HepG2 (cell line): Measurements from ENCODE around the gene FURIN. TPM values are rescaled to one million over a fixed set of nuclear protein-coding genes. Genes with fewer than 3 reads are reported as not detected.

Experiments
- FOXA3 ChIP-seq: IDR thresholded peaks from 2 replicates; pipeline ENCODE4 v1.6.1; 2016; ENCODE audit warnings: missing genetic modification reagents, missing compliant biosample characterization
- KAT8 ChIP-seq: IDR thresholded peaks from 2 replicates; pipeline ENCODE4 v1.6.1; 2016; ENCODE audit warnings: missing genetic modification reagents, missing compliant biosample characterization
- KDM5B ChIP-seq: sonication (generic); formaldehyde crosslinking; IDR thresholded peaks from 2 replicates; pipeline ENCODE4 v1.4.0; 2020; ENCODE audit warnings: missing genetic modification reagents, mild to moderate bottlenecking, borderline replicate concordance
- NR2C2 ChIP-seq: sonication (generic); formaldehyde crosslinking; IDR thresholded peaks from 2 replicates; pipeline ENCODE4 v1.4.0; 2020; ENCODE audit warnings: missing genetic modification reagents, mild to moderate bottlenecking, moderate library complexity, borderline replicate concordance
- POLR2G ChIP-seq: fragments of 200-400 bp; formaldehyde crosslinking; IDR thresholded peaks from 2 replicates; pipeline ENCODE4 v1.6.1; 2018; ENCODE audit warnings: mild to moderate bottlenecking, low read depth, low read length, moderate library complexity
- SMYD3 ChIP-seq: sonication (generic); formaldehyde crosslinking; IDR thresholded peaks from 2 replicates; pipeline ENCODE4 v1.8.1; 2023; ENCODE audit warnings: mild to moderate bottlenecking, missing genetic modification reagents
- SRSF4 ChIP-seq: fragments of 200-400 bp; formaldehyde crosslinking; IDR thresholded peaks from one replicate; pipeline ENCODE4 v1.6.1; 2018; ENCODE audit warnings: mild to moderate bottlenecking, low read depth, low read length, moderate library complexity; ENCODE audit not compliant: poor library complexity, severe bottlenecking
- THAP11 ChIP-seq: IDR thresholded peaks from 2 replicates; pipeline ENCODE4 v1.6.1; 2016; ENCODE audit warnings: missing biosample characterization, missing genetic modification reagents
- polyA plus RNA-seq, 8 experiments: library from polyadenylated mRNA; depleted of rRNA in 3 of 8; stranded (reverse) in 7 of 8; unstranded in 1 of 8; fragments of >200 nt; fragmentation: Illumina TruSeq in 4 of 8; extraction: Trizol in 4 of 8; gene quantifications; 2 replicates each; pipeline versions ENCODE4 v1.2.1 to v1.2.3, GENCODE V29; 2011 to 2016; ENCODE audit warnings: low read depth in 4 of 8, missing spikeins in 1 of 8, mixed read lengths in 1 of 8; ENCODE audit not compliant: insufficient read depth in 1 of 8
- total RNA-seq, 5 experiments: library from RNA; depleted of rRNA; stranded (reverse); fragments of >200 nt; fragmentation: Illumina TruSeq; extraction: Trizol; gene quantifications; 2 replicates each; pipeline ENCODE4 v1.2.3, GENCODE V29; 2016; ENCODE audit warnings: low read depth in 1 of 5
- TF ChIP-seq, protein P1 (sequence below): sonication (generic); formaldehyde crosslinking; IDR thresholded peaks from 2 replicates; pipeline ENCODE4 v1.5.1; 2020; ENCODE audit warnings: mild to moderate bottlenecking, moderate library complexity, missing genetic modification reagents
- TF ChIP-seq, protein P2 (sequence below): sonication (generic); formaldehyde crosslinking; IDR thresholded peaks from 2 replicates; pipeline ENCODE4 v1.9.0; 2021; ENCODE audit warnings: mild to moderate bottlenecking, missing genetic modification reagents
- TF ChIP-seq, protein P3 (sequence below): sonication (generic); formaldehyde crosslinking; IDR thresholded peaks from 2 replicates; pipeline ENCODE4 v1.4.0; 2020; ENCODE audit warnings: missing genetic modification reagents
- TF ChIP-seq, protein P4 (sequence below): sonication (generic); formaldehyde crosslinking; IDR thresholded peaks from 2 replicates; pipeline ENCODE4 v1.5.1; 2020; ENCODE audit warnings: mild to moderate bottlenecking, missing genetic modification reagents, moderate library complexity
- TF ChIP-seq, protein P5 (sequence below): IDR thresholded peaks from 2 replicates; pipeline ENCODE4 v1.6.1; 2018; ENCODE audit warnings: missing genetic modification reagents, mild to moderate bottlenecking, missing compliant biosample characterization
- TF ChIP-seq, protein P6 (sequence below): sonication (generic); formaldehyde crosslinking; IDR thresholded peaks from 2 replicates; pipeline ENCODE4 v1.4.0; 2020; ENCODE audit warnings: missing genetic modification reagents

FURIN gene
- total and polyA plus RNA-seq, 2 of the 13 experiments (the other 11 are each of a cell fraction or from before 2014, with no cell fraction given) = 15.2 to 17.4 TPM

DNA sequence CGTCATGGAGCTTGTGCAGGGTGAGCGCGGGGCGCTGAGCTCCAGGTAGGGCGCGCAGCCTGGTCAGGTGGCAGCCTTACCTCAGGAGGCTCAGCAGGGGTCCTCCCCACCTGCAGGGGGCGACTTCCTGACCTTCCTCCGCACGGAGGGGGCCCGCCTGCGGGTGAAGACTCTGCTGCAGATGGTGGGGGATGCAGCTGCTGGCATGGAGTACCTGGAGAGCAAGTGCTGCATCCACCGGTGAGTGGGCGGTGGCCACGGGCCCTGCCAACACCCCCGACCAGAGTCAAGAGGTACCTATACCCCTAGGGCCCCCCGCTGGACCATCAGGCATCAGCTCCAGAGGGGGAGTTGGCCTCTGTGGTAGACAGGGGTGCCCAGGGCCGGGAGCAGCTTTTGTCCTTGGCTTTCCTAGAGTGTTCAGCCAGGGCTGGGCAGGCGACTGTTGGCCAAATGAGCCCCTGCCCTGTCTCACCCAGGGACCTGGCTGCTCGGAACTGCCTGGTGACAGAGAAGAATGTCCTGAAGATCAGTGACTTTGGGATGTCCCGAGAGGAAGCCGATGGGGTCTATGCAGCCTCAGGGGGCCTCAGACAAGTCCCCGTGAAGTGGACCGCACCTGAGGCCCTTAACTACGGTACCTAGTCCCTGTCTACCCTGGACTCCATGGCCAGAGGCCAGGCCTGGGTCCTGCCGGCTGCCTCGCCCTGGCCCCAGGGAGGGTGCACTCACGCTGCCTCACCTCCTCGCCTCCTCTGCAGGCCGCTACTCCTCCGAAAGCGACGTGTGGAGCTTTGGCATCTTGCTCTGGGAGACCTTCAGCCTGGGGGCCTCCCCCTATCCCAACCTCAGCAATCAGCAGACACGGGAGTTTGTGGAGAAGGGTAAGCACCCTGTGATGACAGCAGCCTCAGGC is 25.0 kb downstream of the FURIN start (continued):
- TF ChIP-seq, protein P1, sequence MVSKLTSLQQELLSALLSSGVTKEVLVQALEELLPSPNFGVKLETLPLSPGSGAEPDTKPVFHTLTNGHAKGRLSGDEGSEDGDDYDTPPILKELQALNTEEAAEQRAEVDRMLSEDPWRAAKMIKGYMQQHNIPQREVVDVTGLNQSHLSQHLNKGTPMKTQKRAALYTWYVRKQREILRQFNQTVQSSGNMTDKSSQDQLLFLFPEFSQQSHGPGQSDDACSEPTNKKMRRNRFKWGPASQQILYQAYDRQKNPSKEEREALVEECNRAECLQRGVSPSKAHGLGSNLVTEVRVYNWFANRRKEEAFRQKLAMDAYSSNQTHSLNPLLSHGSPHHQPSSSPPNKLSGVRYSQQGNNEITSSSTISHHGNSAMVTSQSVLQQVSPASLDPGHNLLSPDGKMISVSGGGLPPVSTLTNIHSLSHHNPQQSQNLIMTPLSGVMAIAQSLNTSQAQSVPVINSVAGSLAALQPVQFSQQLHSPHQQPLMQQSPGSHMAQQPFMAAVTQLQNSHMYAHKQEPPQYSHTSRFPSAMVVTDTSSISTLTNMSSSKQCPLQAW (CRISPR knock-in tag) = peak; percentile 44; the same call in 1 of the 2 replicates
- TF ChIP-seq SRSF4 (no peak), FOXA3 (CRISPR knock-in tag) (0 out of 2 replicates have a peak, but pooled peaks have one; percentile 11), NR2C2 (CRISPR knock-in tag) (no peak), SMYD3 (no peak), POLR2G (peak; percentile 67), THAP11 (CRISPR knock-in tag) (peak; percentile 70; the same call in 1 of the 2 replicates), KDM5B (CRISPR knock-in tag) (peak; percentile 72; the same call in 1 of the 2 replicates), KAT8 (CRISPR knock-in tag) (peak; percentile 76; the same call in 1 of the 2 replicates)
- TF ChIP-seq, protein P2, sequence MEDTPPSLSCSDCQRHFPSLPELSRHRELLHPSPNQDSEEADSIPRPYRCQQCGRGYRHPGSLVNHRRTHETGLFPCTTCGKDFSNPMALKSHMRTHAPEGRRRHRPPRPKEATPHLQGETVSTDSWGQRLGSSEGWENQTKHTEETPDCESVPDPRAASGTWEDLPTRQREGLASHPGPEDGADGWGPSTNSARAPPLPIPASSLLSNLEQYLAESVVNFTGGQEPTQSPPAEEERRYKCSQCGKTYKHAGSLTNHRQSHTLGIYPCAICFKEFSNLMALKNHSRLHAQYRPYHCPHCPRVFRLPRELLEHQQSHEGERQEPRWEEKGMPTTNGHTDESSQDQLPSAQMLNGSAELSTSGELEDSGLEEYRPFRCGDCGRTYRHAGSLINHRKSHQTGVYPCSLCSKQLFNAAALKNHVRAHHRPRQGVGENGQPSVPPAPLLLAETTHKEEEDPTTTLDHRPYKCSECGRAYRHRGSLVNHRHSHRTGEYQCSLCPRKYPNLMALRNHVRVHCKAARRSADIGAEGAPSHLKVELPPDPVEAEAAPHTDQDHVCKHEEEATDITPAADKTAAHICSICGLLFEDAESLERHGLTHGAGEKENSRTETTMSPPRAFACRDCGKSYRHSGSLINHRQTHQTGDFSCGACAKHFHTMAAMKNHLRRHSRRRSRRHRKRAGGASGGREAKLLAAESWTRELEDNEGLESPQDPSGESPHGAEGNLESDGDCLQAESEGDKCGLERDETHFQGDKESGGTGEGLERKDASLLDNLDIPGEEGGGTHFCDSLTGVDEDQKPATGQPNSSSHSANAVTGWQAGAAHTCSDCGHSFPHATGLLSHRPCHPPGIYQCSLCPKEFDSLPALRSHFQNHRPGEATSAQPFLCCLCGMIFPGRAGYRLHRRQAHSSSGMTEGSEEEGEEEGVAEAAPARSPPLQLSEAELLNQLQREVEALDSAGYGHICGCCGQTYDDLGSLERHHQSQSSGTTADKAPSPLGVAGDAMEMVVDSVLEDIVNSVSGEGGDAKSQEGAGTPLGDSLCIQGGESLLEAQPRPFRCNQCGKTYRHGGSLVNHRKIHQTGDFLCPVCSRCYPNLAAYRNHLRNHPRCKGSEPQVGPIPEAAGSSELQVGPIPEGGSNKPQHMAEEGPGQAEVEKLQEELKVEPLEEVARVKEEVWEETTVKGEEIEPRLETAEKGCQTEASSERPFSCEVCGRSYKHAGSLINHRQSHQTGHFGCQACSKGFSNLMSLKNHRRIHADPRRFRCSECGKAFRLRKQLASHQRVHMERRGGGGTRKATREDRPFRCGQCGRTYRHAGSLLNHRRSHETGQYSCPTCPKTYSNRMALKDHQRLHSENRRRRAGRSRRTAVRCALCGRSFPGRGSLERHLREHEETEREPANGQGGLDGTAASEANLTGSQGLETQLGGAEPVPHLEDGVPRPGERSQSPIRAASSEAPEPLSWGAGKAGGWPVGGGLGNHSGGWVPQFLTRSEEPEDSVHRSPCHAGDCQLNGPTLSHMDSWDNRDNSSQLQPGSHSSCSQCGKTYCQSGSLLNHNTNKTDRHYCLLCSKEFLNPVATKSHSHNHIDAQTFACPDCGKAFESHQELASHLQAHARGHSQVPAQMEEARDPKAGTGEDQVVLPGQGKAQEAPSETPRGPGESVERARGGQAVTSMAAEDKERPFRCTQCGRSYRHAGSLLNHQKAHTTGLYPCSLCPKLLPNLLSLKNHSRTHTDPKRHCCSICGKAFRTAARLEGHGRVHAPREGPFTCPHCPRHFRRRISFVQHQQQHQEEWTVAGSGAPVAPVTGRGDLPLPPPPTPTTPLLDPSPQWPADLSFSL = no peak
- TF ChIP-seq, protein P3, sequence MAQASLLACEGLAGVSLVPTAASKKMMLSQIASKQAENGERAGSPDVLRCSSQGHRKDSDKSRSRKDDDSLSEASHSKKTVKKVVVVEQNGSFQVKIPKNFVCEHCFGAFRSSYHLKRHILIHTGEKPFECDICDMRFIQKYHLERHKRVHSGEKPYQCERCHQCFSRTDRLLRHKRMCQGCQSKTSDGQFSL = 0 out of 2 replicates have a peak, but pooled peaks have one; percentile 47
- TF ChIP-seq, protein P4, sequence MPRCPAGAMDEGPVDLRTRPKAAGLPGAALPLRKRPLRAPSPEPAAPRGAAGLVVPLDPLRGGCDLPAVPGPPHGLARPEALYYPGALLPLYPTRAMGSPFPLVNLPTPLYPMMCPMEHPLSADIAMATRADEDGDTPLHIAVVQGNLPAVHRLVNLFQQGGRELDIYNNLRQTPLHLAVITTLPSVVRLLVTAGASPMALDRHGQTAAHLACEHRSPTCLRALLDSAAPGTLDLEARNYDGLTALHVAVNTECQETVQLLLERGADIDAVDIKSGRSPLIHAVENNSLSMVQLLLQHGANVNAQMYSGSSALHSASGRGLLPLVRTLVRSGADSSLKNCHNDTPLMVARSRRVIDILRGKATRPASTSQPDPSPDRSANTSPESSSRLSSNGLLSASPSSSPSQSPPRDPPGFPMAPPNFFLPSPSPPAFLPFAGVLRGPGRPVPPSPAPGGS (CRISPR knock-in tag) = peak; percentile 44; the same call in 1 of the 2 replicates
- TF ChIP-seq, protein P5, sequence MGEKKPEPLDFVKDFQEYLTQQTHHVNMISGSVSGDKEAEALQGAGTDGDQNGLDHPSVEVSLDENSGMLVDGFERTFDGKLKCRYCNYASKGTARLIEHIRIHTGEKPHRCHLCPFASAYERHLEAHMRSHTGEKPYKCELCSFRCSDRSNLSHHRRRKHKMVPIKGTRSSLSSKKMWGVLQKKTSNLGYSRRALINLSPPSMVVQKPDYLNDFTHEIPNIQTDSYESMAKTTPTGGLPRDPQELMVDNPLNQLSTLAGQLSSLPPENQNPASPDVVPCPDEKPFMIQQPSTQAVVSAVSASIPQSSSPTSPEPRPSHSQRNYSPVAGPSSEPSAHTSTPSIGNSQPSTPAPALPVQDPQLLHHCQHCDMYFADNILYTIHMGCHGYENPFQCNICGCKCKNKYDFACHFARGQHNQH (CRISPR knock-in tag) = peak; percentile 41; the same call in 1 of the 2 replicates
- TF ChIP-seq, protein P6, sequence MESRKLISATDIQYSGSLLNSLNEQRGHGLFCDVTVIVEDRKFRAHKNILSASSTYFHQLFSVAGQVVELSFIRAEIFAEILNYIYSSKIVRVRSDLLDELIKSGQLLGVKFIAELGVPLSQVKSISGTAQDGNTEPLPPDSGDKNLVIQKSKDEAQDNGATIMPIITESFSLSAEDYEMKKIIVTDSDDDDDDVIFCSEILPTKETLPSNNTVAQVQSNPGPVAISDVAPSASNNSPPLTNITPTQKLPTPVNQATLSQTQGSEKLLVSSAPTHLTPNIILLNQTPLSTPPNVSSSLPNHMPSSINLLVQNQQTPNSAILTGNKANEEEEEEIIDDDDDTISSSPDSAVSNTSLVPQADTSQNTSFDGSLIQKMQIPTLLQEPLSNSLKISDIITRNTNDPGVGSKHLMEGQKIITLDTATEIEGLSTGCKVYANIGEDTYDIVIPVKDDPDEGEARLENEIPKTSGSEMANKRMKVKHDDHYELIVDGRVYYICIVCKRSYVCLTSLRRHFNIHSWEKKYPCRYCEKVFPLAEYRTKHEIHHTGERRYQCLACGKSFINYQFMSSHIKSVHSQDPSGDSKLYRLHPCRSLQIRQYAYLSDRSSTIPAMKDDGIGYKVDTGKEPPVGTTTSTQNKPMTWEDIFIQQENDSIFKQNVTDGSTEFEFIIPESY (CRISPR knock-in tag) = peak; percentile 78
